ENCODE measurements around the gene SCOC. TPM values are rescaled to one million over a fixed set of nuclear protein-coding genes. Genes with fewer than 3 reads are reported as not detected.
"Not testable (repeated sequence)": the region's sequence is repeated elsewhere in the genome, so short reads cannot be mapped to it uniquely, and the experiment has no call there.

SCOC gene
- total and polyA plus RNA-seq, 4 donors, result 68.0 to 251 (median 176) TPM

DNA sequence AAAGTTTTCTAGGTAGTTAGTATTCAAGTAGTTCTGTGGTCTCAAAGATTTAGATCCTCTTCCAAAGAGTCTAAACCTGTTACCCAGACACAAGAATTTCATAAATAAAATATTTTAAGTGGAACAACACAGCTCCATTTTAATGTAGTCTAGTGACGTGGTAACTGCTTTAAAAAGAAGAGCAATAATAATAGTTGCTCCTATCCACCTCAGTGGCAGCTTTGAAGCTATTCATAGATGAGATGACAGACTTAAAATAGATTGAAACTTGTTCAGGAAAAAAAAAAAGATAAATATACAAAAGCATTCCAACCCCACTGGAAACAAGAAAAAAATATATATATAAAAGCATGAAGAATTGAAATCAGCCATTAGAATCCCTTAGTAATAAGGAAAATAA is 14.6 kb downstream of the SCOC start:
- Histone ChIP-seq H3K4me1 (ENCODE audit: control insufficient read depth, insufficient read depth, low read length) (no peaks in the 10 kb centered on the region), H3K9me3 (ENCODE audit: control insufficient read depth, insufficient read depth, low read length) (no peaks in the 10 kb centered on the region), H3K27me3 (ENCODE audit: control insufficient read depth, insufficient read depth, low read length) (no peaks in the 10 kb centered on the region), H3K36me3 (ENCODE audit: control insufficient read depth, insufficient read depth, low read length) (no peaks in the 10 kb centered on the region), H3K4me3 (ENCODE audit: low read depth, low read length) (no peak overlapping the region), H3K27ac (ENCODE audit: low read depth, low read length) (no peak overlapping the region)
- DNase-seq (ENCODE audit: low read depth in 4 of 6, low spot score in 6 of 6), result no peak
- no CpG with 5 or more reads among the region's 1 CpG for WGBS (ENCODE audit: insufficient coverage)

DNA sequence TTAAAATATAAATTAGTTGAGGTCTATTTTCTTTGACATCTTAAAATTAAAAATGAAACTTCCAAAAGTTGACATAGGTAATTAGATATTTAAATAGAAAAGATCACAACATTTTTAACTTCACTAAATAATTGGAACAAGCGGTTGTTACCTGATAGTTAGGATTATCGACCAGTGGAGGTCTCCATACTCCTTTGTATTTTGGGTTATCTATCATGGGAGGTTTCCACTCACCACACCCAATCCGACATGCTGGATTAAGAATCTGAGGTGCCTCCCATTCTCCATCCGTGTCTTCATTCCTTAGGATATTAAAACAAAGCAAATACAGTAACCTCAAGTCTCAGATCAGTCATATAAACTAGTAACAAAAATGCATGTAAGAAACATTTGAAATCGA is 22.2 kb downstream of the SCOC start:
- Histone ChIP-seq H3K27ac (ENCODE audit: low read depth, low read length) (no peak overlapping the region), H3K4me3 (ENCODE audit: low read depth, low read length) (no peak overlapping the region), H3K27me3 (ENCODE audit: control insufficient read depth, insufficient read depth, low read length) (no peaks in the 10 kb centered on the region), H3K4me1 (ENCODE audit: control insufficient read depth, insufficient read depth, low read length) (no peaks in the 10 kb centered on the region), H3K36me3 (ENCODE audit: control insufficient read depth, insufficient read depth, low read length) (peaks cover 4% of the 10 kb centered on the region), H3K9me3 (ENCODE audit: control insufficient read depth, insufficient read depth, low read length) (no peaks in the 10 kb centered on the region)
- whole genome bisulfite sequencing (ENCODE audit: insufficient coverage), result no CpG with 5 or more reads among the region's 5 CpGs
- DNase-seq (ENCODE audit: low read depth in 4 of 6, low spot score in 6 of 6), result no peak

DNA sequence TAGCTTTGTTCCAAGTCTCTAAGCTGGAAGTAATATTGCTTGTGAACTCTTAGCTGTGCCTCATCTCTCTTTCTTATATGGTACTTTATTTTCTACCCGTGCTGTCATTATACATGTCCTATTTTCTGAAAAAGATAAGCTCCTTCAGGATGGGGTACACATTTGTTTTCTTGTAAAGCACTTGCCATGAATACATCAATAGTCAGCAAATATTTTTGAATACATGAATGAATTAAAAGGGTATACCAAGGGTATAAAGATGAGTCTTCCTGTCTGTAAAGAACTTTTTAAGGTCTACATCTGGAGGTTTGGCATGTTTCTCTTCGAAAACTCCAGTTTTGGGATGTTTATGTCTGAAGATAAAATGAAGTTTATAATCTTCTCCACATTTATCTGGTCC is 26.7 kb downstream of the SCOC start:
- Histone ChIP-seq H3K27me3 (ENCODE audit: control insufficient read depth, insufficient read depth, low read length) (no peaks in the 10 kb centered on the region), H3K4me3 (ENCODE audit: low read depth, low read length) (no peak overlapping the region), H3K36me3 (ENCODE audit: control insufficient read depth, insufficient read depth, low read length) (no peaks in the 10 kb centered on the region), H3K27ac (ENCODE audit: low read depth, low read length) (no peak overlapping the region), H3K9me3 (ENCODE audit: control insufficient read depth, insufficient read depth, low read length) (no peaks in the 10 kb centered on the region), H3K4me1 (ENCODE audit: control insufficient read depth, insufficient read depth, low read length) (no peaks in the 10 kb centered on the region)
- WGBS (ENCODE audit: insufficient coverage), result no CpG with 5 or more reads among the region's 2 CpGs
- no peak for DNase-seq (ENCODE audit: low read depth in 4 of 6, low spot score in 6 of 6)

DNA sequence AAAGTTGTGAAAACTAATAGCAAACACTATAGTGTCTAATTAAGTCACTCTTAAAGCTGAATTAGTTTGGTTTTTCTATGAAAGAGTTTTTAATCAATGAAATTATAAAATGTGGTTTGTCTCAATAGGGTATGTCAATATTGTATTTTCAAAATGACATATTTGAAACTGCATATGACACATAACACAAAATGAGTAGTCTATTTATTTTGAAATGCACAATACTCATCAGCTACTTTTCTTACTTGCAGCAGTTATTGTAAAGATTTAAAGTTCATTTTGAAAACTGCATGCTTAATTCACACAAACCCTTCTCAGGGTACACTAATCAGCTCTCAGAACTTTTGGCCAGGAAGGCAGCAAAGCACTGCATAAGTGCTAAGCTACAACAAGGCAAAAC is 32.8 kb downstream of the SCOC start:
- H3K27ac ChIP-seq (ENCODE audit: low read depth, low read length), result no peak overlapping the region
- DNase-seq (ENCODE audit: low read depth in 4 of 6, low spot score in 6 of 6), result no peak
- H3K36me3 ChIP-seq (ENCODE audit: control insufficient read depth, insufficient read depth, low read length), result no peaks in the 10 kb centered on the region
- no peaks in the 10 kb centered on the region for H3K27me3 ChIP-seq (ENCODE audit: control insufficient read depth, insufficient read depth, low read length)
- no peak overlapping the region for H3K4me3 ChIP-seq (ENCODE audit: low read depth, low read length)
- no peaks in the 10 kb centered on the region for H3K9me3 ChIP-seq (ENCODE audit: control insufficient read depth, insufficient read depth, low read length)
- H3K4me1 ChIP-seq (ENCODE audit: control insufficient read depth, insufficient read depth, low read length), result no peaks in the 10 kb centered on the region

- no peaks in the 10 kb centered on the region for H3K36me3 ChIP-seq (ENCODE audit: control insufficient read depth, insufficient read depth, low read length)
- no peaks in the 10 kb centered on the region for H3K27me3 ChIP-seq (ENCODE audit: control insufficient read depth, insufficient read depth, low read length)
- no peak overlapping the region for H3K27ac ChIP-seq (ENCODE audit: low read depth, low read length)
- no peaks in the 10 kb centered on the region for H3K9me3 ChIP-seq (ENCODE audit: control insufficient read depth, insufficient read depth, low read length)
- no peak for DNase-seq (ENCODE audit: low read depth in 4 of 6, low spot score in 6 of 6)
- no peak overlapping the region for H3K4me3 ChIP-seq (ENCODE audit: low read depth, low read length)
- no CpG with 5 or more reads among the region's 1 CpG for WGBS (ENCODE audit: insufficient coverage)
- no peaks in the 10 kb centered on the region for H3K4me1 ChIP-seq (ENCODE audit: control insufficient read depth, insufficient read depth, low read length)
Measured at GRCh38 chr4:140408974-140409373, 35.5 kb downstream of the SCOC start.

DNA sequence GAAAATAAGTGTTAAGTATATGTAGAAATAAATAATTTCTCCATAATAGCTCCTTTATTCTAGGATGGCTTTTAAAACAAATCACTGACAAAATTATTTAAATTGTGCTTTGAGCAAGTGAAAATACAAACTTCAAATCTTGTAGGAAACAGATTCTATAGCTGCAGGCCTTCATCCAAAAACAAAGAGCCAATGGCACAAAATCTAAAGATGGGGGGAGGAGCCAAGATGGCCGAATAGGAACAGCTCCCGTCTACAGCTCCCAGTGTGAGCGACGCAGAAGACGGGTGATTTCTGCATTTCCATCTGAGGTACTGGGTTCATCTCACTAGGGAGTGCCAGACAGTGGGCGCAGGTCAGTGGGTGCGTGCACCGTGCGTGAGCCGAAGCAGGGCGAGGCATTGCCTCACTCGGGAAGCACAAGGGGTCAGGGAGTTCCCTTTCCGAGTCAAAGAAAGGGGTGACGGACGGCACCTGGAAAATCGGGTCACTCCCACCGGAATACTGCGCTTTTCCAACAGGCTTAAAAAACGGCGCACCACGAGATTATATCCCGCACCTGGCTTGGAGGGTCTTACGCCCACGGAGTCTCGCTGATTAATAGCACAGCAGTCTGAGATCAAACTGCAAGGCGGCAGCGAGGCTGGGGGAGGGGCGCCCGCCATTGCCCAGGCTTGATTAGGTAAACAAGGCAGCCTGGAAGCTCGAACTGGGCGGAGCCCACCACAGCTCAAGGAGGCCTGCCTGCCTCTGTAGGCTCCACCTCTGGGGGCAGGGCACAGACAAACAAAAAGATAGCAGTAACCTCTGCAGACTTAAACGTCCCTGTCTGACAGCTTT is 39.9 kb downstream of the SCOC start:
- H3K27me3 ChIP-seq (ENCODE audit: control insufficient read depth, insufficient read depth, low read length); H3K4me1 ChIP-seq (ENCODE audit: control insufficient read depth, insufficient read depth, low read length); H3K4me3 ChIP-seq (ENCODE audit: low read depth, low read length); DNase-seq (ENCODE audit: low read depth in 4 of 6, low spot score in 6 of 6); H3K9me3 ChIP-seq (ENCODE audit: control insufficient read depth, insufficient read depth, low read length); H3K27ac ChIP-seq (ENCODE audit: low read depth, low read length); H3K36me3 ChIP-seq (ENCODE audit: control insufficient read depth, insufficient read depth, low read length): not testable (repeated sequence)
- 95% methylated on average over 14 of the region's 32 CpGs for WGBS (ENCODE audit: insufficient coverage)

- Histone ChIP-seq H3K36me3 (ENCODE audit: control insufficient read depth, insufficient read depth, low read length) (no peaks in the 10 kb centered on the region), H3K4me3 (ENCODE audit: low read depth, low read length) (no peak overlapping the region), H3K27ac (ENCODE audit: low read depth, low read length) (no peak overlapping the region), H3K9me3 (ENCODE audit: control insufficient read depth, insufficient read depth, low read length) (no peaks in the 10 kb centered on the region), H3K27me3 (ENCODE audit: control insufficient read depth, insufficient read depth, low read length) (no peaks in the 10 kb centered on the region), H3K4me1 (ENCODE audit: control insufficient read depth, insufficient read depth, low read length) (peaks cover 10% of the 10 kb centered on the region)
- no peak for DNase-seq (ENCODE audit: low read depth in 4 of 6, low spot score in 6 of 6)
Measured at GRCh38 chr4:140423106-140423505, 49.7 kb downstream of the SCOC start.

- Histone ChIP-seq H3K36me3 (ENCODE audit: control insufficient read depth, insufficient read depth, low read length) (no peaks in the 10 kb centered on the region), H3K27ac (ENCODE audit: low read depth, low read length) (peak overlapping the region; percentile 80)
- DNase-seq (ENCODE audit: low read depth in 4 of 6, low spot score in 6 of 6), result peak in 5 of 6 donors; percentile 1 to 69 (median 5)
Measured at GRCh38 chr4:140426610-140427105, 53.2 kb downstream of the SCOC start.

DNA sequence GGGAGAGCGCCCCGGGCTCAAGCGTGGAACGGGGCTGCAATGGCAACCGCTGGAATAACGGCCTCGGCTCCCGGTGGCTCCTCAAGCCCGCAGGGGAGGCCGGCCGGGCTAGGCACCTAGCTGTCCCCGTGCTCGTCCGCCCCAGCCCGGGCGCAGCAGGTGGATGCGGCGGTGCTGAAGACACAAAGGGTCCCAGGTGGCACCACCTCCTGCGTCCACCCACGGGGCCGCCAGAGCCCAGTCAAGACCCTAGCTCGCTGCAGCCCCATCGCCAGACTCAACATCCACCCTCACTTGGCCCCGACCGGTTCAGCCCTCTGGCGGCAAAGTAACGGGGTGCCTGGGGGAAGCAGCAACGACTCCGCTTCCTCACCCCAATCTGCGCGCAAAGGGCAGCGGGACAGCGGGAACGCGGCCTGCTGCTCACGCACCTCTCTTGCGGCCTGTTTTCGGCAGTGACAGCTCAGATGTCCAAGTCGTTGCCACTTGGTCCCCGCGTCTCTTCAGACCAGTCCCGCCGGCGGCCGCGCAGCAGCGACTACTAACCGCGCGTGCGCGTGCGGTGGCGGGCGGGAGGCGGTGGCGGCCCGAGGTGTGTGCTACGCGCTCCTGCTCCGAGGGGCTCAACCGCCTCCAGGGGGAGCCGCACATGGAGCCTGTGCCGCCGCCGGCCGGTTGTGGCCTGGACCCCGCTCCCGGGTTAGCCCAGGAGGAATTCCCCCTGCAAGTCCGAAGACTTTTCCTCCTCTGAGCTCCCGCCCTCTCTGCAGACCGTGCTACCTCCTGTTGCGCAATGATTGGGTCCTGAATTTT is 53.9 kb downstream of the SCOC start, which contains the start of gene CLGN:
Gene CLGN (minus strand): TSS at position 543 of the 813 bp plus-strand sequence. CDS start 14,570 bp downstream, outside the sequence.
- WGBS (ENCODE audit: insufficient coverage), result under 1% methylated on average over 69 of the region's 73 CpGs
- Histone ChIP-seq H3K27me3 (ENCODE audit: control insufficient read depth, insufficient read depth, low read length) (no peaks in the 10 kb centered on the region), H3K36me3 (ENCODE audit: control insufficient read depth, insufficient read depth, low read length) (no peaks in the 10 kb centered on the region), H3K9me3 (ENCODE audit: control insufficient read depth, insufficient read depth, low read length) (no peaks in the 10 kb centered on the region), H3K27ac (ENCODE audit: low read depth, low read length) (peak within 1 kb of the TSS; percentile 80), H3K4me1 (ENCODE audit: control insufficient read depth, insufficient read depth, low read length) (peaks cover 10% of the 10 kb centered on the region), H3K4me3 (ENCODE audit: low read depth, low read length) (peak within 1 kb of the TSS; percentile 86)
- DNase-seq (ENCODE audit: low read depth in 4 of 6, low spot score in 6 of 6), result peak; percentile 53 to 93 (median 66)

More at GRCh38 chr4:140426610-140427105, 53.2 kb downstream of the SCOC start:
- Histone ChIP-seq H3K4me1 (ENCODE audit: control insufficient read depth, insufficient read depth, low read length) (peaks cover 10% of the 10 kb centered on the region), H3K9me3 (ENCODE audit: control insufficient read depth, insufficient read depth, low read length) (no peaks in the 10 kb centered on the region), H3K27me3 (ENCODE audit: control insufficient read depth, insufficient read depth, low read length) (no peaks in the 10 kb centered on the region), H3K4me3 (ENCODE audit: low read depth, low read length) (peak overlapping the region; percentile 86)
- WGBS (ENCODE audit: insufficient coverage), result under 1% methylated on average over 22 of the region's 23 CpGs
